Peyer's patch (tissue), 4 donors: Measurements from ENCODE around the gene CYP27C1.

Experiments used
- POLR2A ChIP-seq, 2 donors: fragments of 450-650 bp; IDR thresholded peaks; one replicate each; pipeline ENCODE4 v1.5.1; 2017; ENCODE audit warnings: antibody characterized with exemption in 2 of 2, mild to moderate bottlenecking in 2 of 2, moderate library complexity in 2 of 2
- TF ChIP-seq, protein P1 (sequence below), 6 experiments: fragments of 450-650 bp in 4 of 6; fragments of 200-600 bp in 2 of 6; sonication (generic) in 1 of 6; IDR thresholded peaks; one replicate each; pipeline ENCODE4 v1.5.1; 2017 to 2019; ENCODE audit warnings: antibody characterized with exemption in 6 of 6, mild to moderate bottlenecking in 3 of 6, moderate library complexity in 1 of 6

DNA sequence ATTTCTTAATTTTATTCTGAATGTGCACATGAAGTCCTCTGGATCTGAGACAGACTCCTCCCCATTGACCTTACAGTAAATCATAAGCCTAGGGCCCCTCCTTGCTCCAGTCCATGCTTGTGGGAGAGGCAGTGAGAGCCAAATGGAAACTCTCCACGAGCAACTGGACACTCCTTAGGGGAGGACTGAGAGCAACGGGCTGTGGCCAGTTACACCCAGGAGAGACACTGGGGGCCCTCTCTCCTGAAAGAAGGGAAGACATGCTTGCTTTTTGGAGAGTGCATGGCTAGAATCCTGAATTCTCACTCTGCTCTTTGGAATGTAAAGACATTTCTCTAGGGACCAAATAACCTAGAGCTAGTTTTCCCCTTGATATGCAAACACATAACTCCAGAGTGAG is 64.2 kb downstream of the CYP27C1 start:
- TF ChIP-seq, protein P1, sequence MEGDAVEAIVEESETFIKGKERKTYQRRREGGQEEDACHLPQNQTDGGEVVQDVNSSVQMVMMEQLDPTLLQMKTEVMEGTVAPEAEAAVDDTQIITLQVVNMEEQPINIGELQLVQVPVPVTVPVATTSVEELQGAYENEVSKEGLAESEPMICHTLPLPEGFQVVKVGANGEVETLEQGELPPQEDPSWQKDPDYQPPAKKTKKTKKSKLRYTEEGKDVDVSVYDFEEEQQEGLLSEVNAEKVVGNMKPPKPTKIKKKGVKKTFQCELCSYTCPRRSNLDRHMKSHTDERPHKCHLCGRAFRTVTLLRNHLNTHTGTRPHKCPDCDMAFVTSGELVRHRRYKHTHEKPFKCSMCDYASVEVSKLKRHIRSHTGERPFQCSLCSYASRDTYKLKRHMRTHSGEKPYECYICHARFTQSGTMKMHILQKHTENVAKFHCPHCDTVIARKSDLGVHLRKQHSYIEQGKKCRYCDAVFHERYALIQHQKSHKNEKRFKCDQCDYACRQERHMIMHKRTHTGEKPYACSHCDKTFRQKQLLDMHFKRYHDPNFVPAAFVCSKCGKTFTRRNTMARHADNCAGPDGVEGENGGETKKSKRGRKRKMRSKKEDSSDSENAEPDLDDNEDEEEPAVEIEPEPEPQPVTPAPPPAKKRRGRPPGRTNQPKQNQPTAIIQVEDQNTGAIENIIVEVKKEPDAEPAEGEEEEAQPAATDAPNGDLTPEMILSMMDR (IDR thresholded peaks at IDR 0.05), result no peak
- no peak for TF ChIP-seq POLR2A (IDR thresholded peaks at IDR 0.05)
